GM06990 (cell line): ENCODE results near the gene TUBB4B.
"Not testable (repeated sequence)": the region's sequence is repeated elsewhere in the genome, so short reads cannot be mapped to it uniquely, and the experiment has no call there.

Experiments
- DNase-seq: peaks from one replicate; pipeline ENCODE4 v3.0.0-alpha.2; 2011; ENCODE audit not compliant: insufficient read length; ENCODE audit errors: extremely low read depth
- H3K27me3 ChIP-seq: replicated peaks from 2 replicates; pipeline ENCODE4 v1.6.0; 2011; ENCODE audit warnings: low read length; ENCODE audit not compliant: control insufficient read depth, insufficient read depth
- H3K36me3 ChIP-seq: 2 replicates; pipeline ENCODE4 v1.5.1; 2011; ENCODE audit warnings: low read length; ENCODE audit not compliant: control insufficient read depth, insufficient read depth
- H3K4me3 ChIP-seq: replicated peaks from 2 replicates; pipeline ENCODE4 v1.5.1; 2011; ENCODE audit warnings: low read depth, mild to moderate bottlenecking, control low read depth, low read length
- TF ChIP-seq, protein P1 (sequence below): IDR thresholded peaks from 2 replicates; pipeline ENCODE4 v1.5.1; 2011; ENCODE audit warnings: low read length, control low read depth, mild to moderate bottlenecking, inconsistent platforms; ENCODE audit not compliant: insufficient read depth, poor library complexity, severe bottlenecking

Gene TUBB4B

GRCh38 chr9:137255448-137256114 lies 14.5 kb downstream of the TUBB4B start:
- TF ChIP-seq, protein P1, sequence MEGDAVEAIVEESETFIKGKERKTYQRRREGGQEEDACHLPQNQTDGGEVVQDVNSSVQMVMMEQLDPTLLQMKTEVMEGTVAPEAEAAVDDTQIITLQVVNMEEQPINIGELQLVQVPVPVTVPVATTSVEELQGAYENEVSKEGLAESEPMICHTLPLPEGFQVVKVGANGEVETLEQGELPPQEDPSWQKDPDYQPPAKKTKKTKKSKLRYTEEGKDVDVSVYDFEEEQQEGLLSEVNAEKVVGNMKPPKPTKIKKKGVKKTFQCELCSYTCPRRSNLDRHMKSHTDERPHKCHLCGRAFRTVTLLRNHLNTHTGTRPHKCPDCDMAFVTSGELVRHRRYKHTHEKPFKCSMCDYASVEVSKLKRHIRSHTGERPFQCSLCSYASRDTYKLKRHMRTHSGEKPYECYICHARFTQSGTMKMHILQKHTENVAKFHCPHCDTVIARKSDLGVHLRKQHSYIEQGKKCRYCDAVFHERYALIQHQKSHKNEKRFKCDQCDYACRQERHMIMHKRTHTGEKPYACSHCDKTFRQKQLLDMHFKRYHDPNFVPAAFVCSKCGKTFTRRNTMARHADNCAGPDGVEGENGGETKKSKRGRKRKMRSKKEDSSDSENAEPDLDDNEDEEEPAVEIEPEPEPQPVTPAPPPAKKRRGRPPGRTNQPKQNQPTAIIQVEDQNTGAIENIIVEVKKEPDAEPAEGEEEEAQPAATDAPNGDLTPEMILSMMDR: no peak
- Histone ChIP-seq H3K36me3 (peaks cover 3% of the 10 kb centered on the region), H3K27me3 (no peaks in the 10 kb centered on the region), H3K4me3 (peak overlapping the region; percentile 94)
- no peak for DNase-seq

DNA sequence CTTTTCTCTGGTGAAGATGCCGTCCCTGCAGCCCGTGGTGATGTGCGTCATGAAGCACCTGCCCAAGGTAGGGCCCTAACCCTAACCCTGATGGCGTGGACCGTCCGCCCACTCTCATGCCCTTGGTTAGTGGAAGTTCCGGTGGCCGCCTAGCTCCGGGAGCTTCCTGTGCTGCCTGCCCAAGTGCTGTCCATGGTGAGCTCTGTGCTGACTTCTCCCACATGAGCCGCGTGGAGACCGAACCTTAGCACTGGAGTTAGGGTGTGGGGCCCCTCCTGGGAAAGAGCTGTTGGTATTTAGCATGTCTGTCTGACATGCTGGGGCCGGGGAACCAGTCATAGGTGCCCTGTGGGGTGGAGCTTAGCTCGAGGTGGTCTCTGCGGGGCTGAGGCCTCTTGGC lies 15.3 kb downstream of the TUBB4B start:
- TF ChIP-seq, protein P1: no peak
- DNase-seq: no peak
- Histone ChIP-seq H3K27me3 (no peaks in the 10 kb centered on the region), H3K36me3 (peaks cover 3% of the 10 kb centered on the region), H3K4me3 (peak overlapping the region; percentile 94)

DNA sequence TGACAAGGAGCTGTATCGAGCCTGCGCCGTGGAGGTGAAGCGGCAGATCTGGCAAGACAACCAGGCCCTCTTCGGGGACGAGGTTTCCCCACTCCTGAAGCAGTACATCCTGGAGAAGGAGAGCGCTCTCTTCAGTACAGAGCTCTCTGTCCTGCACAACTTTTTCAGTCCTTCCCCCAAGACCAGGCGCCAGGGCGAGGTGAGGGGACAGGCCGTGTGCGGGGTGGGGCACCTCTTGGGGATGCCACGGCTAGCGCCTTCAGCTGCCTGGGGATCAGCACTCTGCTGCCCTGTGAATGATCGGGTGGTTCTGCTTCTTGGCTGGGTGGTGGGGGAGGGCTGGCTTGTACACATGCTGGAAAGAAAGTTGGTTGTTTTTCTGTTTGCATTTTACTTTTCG lies 15.8 kb downstream of the TUBB4B start:
- Histone ChIP-seq H3K4me3 (no peak overlapping the region), H3K36me3 (peaks cover 3% of the 10 kb centered on the region), H3K27me3 (no peaks in the 10 kb centered on the region)
- no peak for DNase-seq
- TF ChIP-seq, protein P1: no peak

DNA sequence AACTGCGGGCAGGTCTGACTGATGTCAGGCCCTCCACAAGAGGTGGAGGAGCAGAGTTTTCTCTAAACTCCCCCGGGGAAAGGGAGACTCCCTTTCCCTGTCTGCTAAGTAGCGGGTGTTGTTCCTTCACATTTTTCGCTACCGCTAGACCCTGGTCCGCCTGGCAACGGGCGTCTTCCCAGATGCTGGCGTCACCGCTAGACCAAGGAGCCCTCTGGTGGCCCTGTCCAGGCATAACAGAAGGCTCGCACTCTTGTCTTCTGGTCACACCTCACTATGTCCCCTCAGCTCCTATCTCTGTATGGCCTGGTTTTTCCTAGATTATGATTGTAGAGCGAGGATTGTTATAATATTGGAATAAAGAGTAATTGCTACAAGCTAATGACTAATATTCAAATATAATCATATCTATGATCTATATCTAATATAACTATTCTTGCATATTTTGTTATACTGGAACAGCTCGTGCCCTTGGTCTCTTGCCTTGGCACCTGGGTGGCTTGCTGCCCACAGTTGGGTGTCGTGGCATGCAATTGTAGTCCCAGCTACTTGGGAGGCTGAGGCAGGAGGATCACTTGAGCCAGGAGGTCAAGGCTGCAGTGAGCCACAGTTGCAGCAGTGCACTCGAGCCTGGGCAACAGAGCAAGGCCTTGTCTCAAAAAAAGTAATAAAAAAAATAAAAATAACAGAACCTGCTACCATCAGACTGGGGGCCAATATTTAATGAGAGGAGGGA lies 21.3 kb downstream of the TUBB4B start:
- TF ChIP-seq, protein P1: peak; percentile 27
- not testable (repeated sequence) for DNase-seq, H3K4me3 ChIP-seq, H3K27me3 ChIP-seq
- peaks cover 20% of the 10 kb centered on the region for H3K36me3 ChIP-seq

DNA sequence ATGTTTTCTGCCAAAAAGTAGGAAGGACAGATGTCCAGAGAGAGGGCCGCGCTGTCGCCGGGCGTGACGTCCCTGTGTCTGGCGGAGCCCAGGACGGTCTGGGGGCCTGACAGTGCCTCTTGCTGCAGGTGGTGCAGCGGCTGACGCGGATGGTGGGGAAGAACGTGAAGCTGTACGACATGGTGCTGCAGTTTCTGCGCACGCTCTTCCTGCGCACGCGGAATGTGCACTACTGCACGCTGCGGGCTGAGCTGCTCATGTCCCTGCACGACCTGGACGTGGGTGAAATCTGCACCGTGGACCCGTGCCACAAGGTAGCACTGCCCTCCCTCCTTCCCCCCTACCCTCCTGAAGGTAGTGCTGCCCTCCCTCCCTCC lies 21.8 kb downstream of the TUBB4B start:
- Histone ChIP-seq H3K4me3 (no peak overlapping the region), H3K27me3 (no peaks in the 10 kb centered on the region), H3K36me3 (peaks cover 21% of the 10 kb centered on the region)
- DNase-seq: no peak
- TF ChIP-seq, protein P1: no peak
